SHP77 (cell line): ENCODE results near the gene SYMPK.

ENCODE experiments used
- DNase-seq, 2 experiments: peaks; one replicate each; lab custom pipeline; 2025; lab: John Stamatoyannopoulos, UW

Gene SYMPK

GRCh38 chr19:45825263-45825605 lies 37.7 kb downstream of the SYMPK start:
- DNase-seq, result no peak

GRCh38 chr19:45824531-45825262 lies 38.2 kb downstream of the SYMPK start:
- DNase-seq, result no peak

GRCh38 chr19:45824041-45824471 lies 38.9 kb downstream of the SYMPK start:
- DNase-seq, result peak; percentile 72 to 74

- DNase-seq, result no peak
Measured at GRCh38 chr19:45823182-45823581, 39.8 kb downstream of the SYMPK start.

- no peak for DNase-seq
Measured at GRCh38 chr19:45822716-45823115, 40.2 kb downstream of the SYMPK start.

GRCh38 chr19:45821570-45821969 lies 41.4 kb downstream of the SYMPK start:
- no peak for DNase-seq

GRCh38 chr19:45821103-45821521 lies 41.8 kb downstream of the SYMPK start:
- no peak for DNase-seq

GRCh38 chr19:45820413-45821102 lies 42.4 kb downstream of the SYMPK start:
- no peak for DNase-seq

GRCh38 chr19:45819769-45820168 lies 43.2 kb downstream of the SYMPK start:
- DNase-seq, result no peak

GRCh38 chr19:45817725-45818301 lies 45.1 kb downstream of the SYMPK start:
- no peak for DNase-seq

GRCh38 chr19:45817010-45817724 lies 45.8 kb downstream of the SYMPK start:
- DNase-seq, result peak; percentile 82 to 86

GRCh38 chr19:45816236-45817009 lies 46.5 kb downstream of the SYMPK start:
- DNase-seq, result no peak

GRCh38 chr19:45815481-45816216 lies 47.3 kb downstream of the SYMPK start:
- DNase-seq, result no peak

GRCh38 chr19:45814851-45815480 lies 48.0 kb downstream of the SYMPK start, which contains the start of gene RSPH6A:
TSS of gene RSPH6A (minus strand) at chr19:45815308. CDS start at chr19:45815176, 132 bp downstream.
- no peak for DNase-seq

GRCh38 chr19:45814166-45814780 lies 48.7 kb downstream of the SYMPK start:
- no peak for DNase-seq

GRCh38 chr19:45812297-45812696 lies 50.6 kb downstream of the SYMPK start:
- no peak for DNase-seq

GRCh38 chr19:45809643-45810159 lies 53.2 kb downstream of the SYMPK start:
- peak; percentile 79 to 91 for DNase-seq

GRCh38 chr19:45805719-45806118 lies 57.2 kb downstream of the SYMPK start:
- DNase-seq, result no peak

- DNase-seq, result no peak
Measured at GRCh38 chr19:45804959-45805230, 58.1 kb downstream of the SYMPK start.
